NB4 (cell line): ENCODE data around the gene ACY1.
A peak's percentile ranks its signal among the peaks of the same experiment; 100 is the strongest.

Source experiments
- DNase-seq: peaks from one replicate; pipeline ENCODE4 v3.0.0; 2010; ENCODE audit warnings: low read depth
- H3K4me3 ChIP-seq: one replicate; pipeline ENCODE4 v1.5.1; 2011; ENCODE audit warnings: mild to moderate bottlenecking, low read depth, low read length, moderate library complexity
- CTCF ChIP-seq: IDR thresholded peaks from one replicate; pipeline ENCODE4 v1.5.1; 2012; ENCODE audit warnings: low read depth, low read length
- MAX ChIP-seq: IDR thresholded peaks from 2 replicates; pipeline ENCODE4 v1.6.1; 2011; ENCODE audit warnings: low read depth, low read length
- MYC ChIP-seq: IDR thresholded peaks from 2 replicates; pipeline ENCODE4 v1.6.1; 2011; ENCODE audit warnings: low read depth, low read length
- POLR2A ChIP-seq: IDR thresholded peaks from 2 replicates; pipeline ENCODE4 v1.6.1; 2011; ENCODE audit warnings: mild to moderate bottlenecking; ENCODE audit not compliant: insufficient read length; ENCODE audit errors: extremely low read depth

ACY1 gene

GRCh38 chr3:51998774-51999173 is 15.4 kb downstream of the ACY1 start:
- no peak for TF ChIP-seq POLR2A
- no peak for TF ChIP-seq MYC
- no peak for TF ChIP-seq MAX
- TF ChIP-seq CTCF = no peak
- H3K4me3 ChIP-seq = no peak overlapping the region

GRCh38 chr3:51999846-52000245 is 16.5 kb downstream of the ACY1 start:
- H3K4me3 ChIP-seq = no peak overlapping the region
- TF ChIP-seq MYC (no peak), MAX (no peak), CTCF (no peak), POLR2A (no peak)
- no peak for DNase-seq

More at GRCh38 chr3:51998774-51999173, 15.4 kb downstream of the ACY1 start:
- peak; percentile 49 for DNase-seq

GRCh38 chr3:52001443-52001974 is 18.2 kb downstream of the ACY1 start:
- no peak overlapping the region for H3K4me3 ChIP-seq

GRCh38 chr3:52002748-52003147 is 19.4 kb downstream of the ACY1 start:
- no peak for DNase-seq
- no peak overlapping the region for H3K4me3 ChIP-seq
- no peak for TF ChIP-seq POLR2A
- no peak for TF ChIP-seq MAX
- TF ChIP-seq CTCF = no peak
- no peak for TF ChIP-seq MYC

More at GRCh38 chr3:52001443-52001974, 18.2 kb downstream of the ACY1 start:
- TF ChIP-seq MAX (peak; percentile 49), POLR2A (no peak), CTCF (peak; percentile 83), MYC (peak; percentile 31; the same call in 1 of the 2 replicates)
- DNase-seq = peak; percentile 81

- DNase-seq = peak; percentile 85
- H3K4me3 ChIP-seq = no peak overlapping the region
- TF ChIP-seq CTCF (peak; percentile 72), MAX (no peak)
These were observed 20.9 kb downstream of the ACY1 start for GRCh38 chr3:52004163-52004787.
